Right kidney (tissue), 9 donors: ENCODE data around the gene ACAA2.
A peak's percentile ranks its signal among the peaks of the same experiment; 100 is the strongest.

Experiments
- DNase-seq: peaks from one replicate; pipeline ENCODE4 v3.0.0-alpha.2; 2016
- long read RNA-seq, 8 donors: transcript quantifications; one replicate each; lab custom pipeline, GENCODE V29; 2026

Gene ACAA2
- long read RNA-seq, donor 1, transcript ACAA2-201 (10 exons, 3,350 nt): major isoform, 54 of 250 reads
- long read RNA-seq, donor 1, transcript ACAA2-205 (10 exons, 1,657 nt): minor isoform, 5 of 250 reads
- long read RNA-seq, donor 1, transcript ACAA2-207 (2 exons, 1,850 nt): minor isoform, 17 of 250 reads
- long read RNA-seq, donor 1, partial matches to known transcripts: 152 of 250 reads
- long read RNA-seq, donor 1, other reads (novel, unspliced or antisense): 22 of 250 reads
- long read RNA-seq, donor 2, transcript ACAA2-201 (10 exons, 3,350 nt): major isoform, 29 of 126 reads
- long read RNA-seq, donor 2, transcript ACAA2-207 (2 exons, 1,850 nt): minor isoform, 9 of 126 reads
- long read RNA-seq, donor 2, partial matches to known transcripts: 87 of 126 reads
- long read RNA-seq, donor 2, other reads (novel, unspliced or antisense): 0 of 126 reads
- long read RNA-seq, donor 3, transcript ACAA2-201 (10 exons, 3,350 nt): major isoform, 33 of 101 reads
- long read RNA-seq, donor 3, transcript ACAA2-207 (2 exons, 1,850 nt): minor isoform, 9 of 101 reads
- long read RNA-seq, donor 3, partial matches to known transcripts: 57 of 101 reads
- long read RNA-seq, donor 3, other reads (novel, unspliced or antisense): 0 of 101 reads
- long read RNA-seq, donor 4, transcript ACAA2-207 (2 exons, 1,850 nt): minor isoform, 15 of 175 reads
- long read RNA-seq, donor 4, transcript ACAA2-201 (10 exons, 3,350 nt): major isoform, 42 of 175 reads
- long read RNA-seq, donor 4, partial matches to known transcripts: 104 of 175 reads
- long read RNA-seq, donor 4, other reads (novel, unspliced or antisense): 11 of 175 reads
- long read RNA-seq, donor 5, transcript ACAA2-207 (2 exons, 1,850 nt): minor isoform, 9 of 226 reads
- long read RNA-seq, donor 5, transcript ACAA2-205 (10 exons, 1,657 nt): minor isoform, 5 of 226 reads
- long read RNA-seq, donor 5, transcript ACAA2-201 (10 exons, 3,350 nt): major isoform, 40 of 226 reads
- long read RNA-seq, donor 5, partial matches to known transcripts: 152 of 226 reads
- long read RNA-seq, donor 5, other reads (novel, unspliced or antisense): 18 of 226 reads
- long read RNA-seq, donor 6, transcript ACAA2-201 (10 exons, 3,350 nt): major isoform, 31 of 190 reads
- long read RNA-seq, donor 6, transcript ACAA2-205 (10 exons, 1,657 nt): minor isoform, 7 of 190 reads
- long read RNA-seq, donor 6, transcript ACAA2-207 (2 exons, 1,850 nt): minor isoform, 14 of 190 reads
- long read RNA-seq, donor 6, partial matches to known transcripts: 126 of 190 reads
- long read RNA-seq, donor 6, other reads (novel, unspliced or antisense): 12 of 190 reads
- long read RNA-seq, donor 7: 0 reads
- long read RNA-seq, donor 8, transcript ACAA2-207 (2 exons, 1,850 nt): minor isoform, 10 of 148 reads
- long read RNA-seq, donor 8, transcript ACAA2-205 (10 exons, 1,657 nt): minor isoform, 8 of 148 reads
- long read RNA-seq, donor 8, transcript ACAA2-201 (10 exons, 3,350 nt): major isoform, 45 of 148 reads
- long read RNA-seq, donor 8, partial matches to known transcripts: 85 of 148 reads
- long read RNA-seq, donor 8, other reads (novel, unspliced or antisense): 0 of 148 reads

- DNase-seq: peak; percentile 98
Observed at GRCh38 chr18:49813319-49814146, at the start of gene ACAA2. TSS of gene ACAA2 (minus strand) at chr18:49813533. CDS start at chr18:49813484, 49 bp downstream.

GRCh38 chr18:49862656-49863385 lies 49.5 kb upstream of the ACAA2 start:
- DNase-seq: no peak

- DNase-seq: no peak
Observed at GRCh38 chr18:49861659-49862058, 48.3 kb upstream of the ACAA2 start.

GRCh38 chr18:49859725-49860124 lies 46.4 kb upstream of the ACAA2 start:
- DNase-seq: no peak

- no peak for DNase-seq
Observed at GRCh38 chr18:49859021-49859359, 45.7 kb upstream of the ACAA2 start.

- peak; percentile 66 for DNase-seq
Observed at GRCh38 chr18:49858309-49859020, 45.1 kb upstream of the ACAA2 start.

GRCh38 chr18:49857708-49858107 lies 44.4 kb upstream of the ACAA2 start:
- DNase-seq: no peak

GRCh38 chr18:49856496-49856895 lies 43.2 kb upstream of the ACAA2 start:
- no peak for DNase-seq

- no peak for DNase-seq
Observed at GRCh38 chr18:49855711-49856415, 42.5 kb upstream of the ACAA2 start.

GRCh38 chr18:49854681-49855080 lies 41.3 kb upstream of the ACAA2 start:
- DNase-seq: no peak

- no peak for DNase-seq
Observed at GRCh38 chr18:49853436-49853835, 40.1 kb upstream of the ACAA2 start.

GRCh38 chr18:49853011-49853410 lies 39.7 kb upstream of the ACAA2 start:
- DNase-seq: no peak

GRCh38 chr18:49851624-49852023 lies 38.3 kb upstream of the ACAA2 start:
- no peak for DNase-seq

GRCh38 chr18:49850636-49851035 lies 37.3 kb upstream of the ACAA2 start:
- DNase-seq: no peak

- DNase-seq: peak; percentile 17
Observed at GRCh38 chr18:49849331-49850217, 36.2 kb upstream of the ACAA2 start.

- no peak for DNase-seq
Observed at GRCh38 chr18:49848115-49848514, 34.8 kb upstream of the ACAA2 start.

- no peak for DNase-seq
Observed at GRCh38 chr18:49847524-49847923, 34.2 kb upstream of the ACAA2 start.
